HL-60 (cell line): ENCODE data around the gene SGO2.
A peak's percentile ranks its signal among the peaks of the same experiment; 100 is the strongest.

Source experiments
- DNase-seq, 2 experiments: peaks; one replicate each; pipeline ENCODE4 v3.0.0-alpha.2; 2010 to 2020; ENCODE audit warnings: low read depth in 1 of 2, low spot score in 1 of 2
- H3K27ac ChIP-seq: fragments of 250-450 bp; sonication (Bioruptor Pico); replicated peaks from 2 replicates; pipeline ENCODE4 v1.5.1; 2020; ENCODE audit warnings: mild to moderate bottlenecking, moderate library complexity
- H3K27me3 ChIP-seq: fragments of 250-450 bp; sonication (Bioruptor Pico); 2 replicates; pipeline ENCODE4 v1.5.1; 2021; ENCODE audit warnings: mild to moderate bottlenecking, moderate library complexity; ENCODE audit not compliant: insufficient read depth, poor library complexity, severe bottlenecking
- H3K4me3 ChIP-seq: replicated peaks from 2 replicates; pipeline ENCODE4 v1.5.1; 2011; ENCODE audit warnings: mild to moderate bottlenecking, control low read depth, low read length; ENCODE audit not compliant: insufficient read depth
- CTCF ChIP-seq: IDR thresholded peaks from one replicate; pipeline ENCODE4 v1.5.1; 2011; ENCODE audit warnings: low read length, control low read depth, inconsistent platforms; ENCODE audit not compliant: insufficient read depth
- GABPA ChIP-seq: IDR thresholded peaks from 2 replicates; pipeline ENCODE4 v1.6.1; 2012; ENCODE audit warnings: low read depth
- POLR2AphosphoS5 ChIP-seq: IDR thresholded peaks from 2 replicates; pipeline ENCODE4 v1.6.1; 2012; ENCODE audit warnings: low read depth
- REST ChIP-seq: IDR thresholded peaks from 2 replicates; pipeline ENCODE4 v1.6.1; 2012; ENCODE audit warnings: low read depth; ENCODE audit not compliant: insufficient replicate concordance
- SPI1 ChIP-seq: IDR thresholded peaks from 2 replicates; pipeline ENCODE4 v1.6.1; 2012; ENCODE audit warnings: low read depth, mild to moderate bottlenecking, borderline replicate concordance

SGO2 gene

GRCh38 chr2:200614249-200614648 lies 88.2 kb downstream of the SGO2 start:
- no peak overlapping the region for H3K4me3 ChIP-seq
- no peak for TF ChIP-seq GABPA
- TF ChIP-seq POLR2AphosphoS5, result no peak
- TF ChIP-seq SPI1, result no peak
- TF ChIP-seq REST, result no peak
- no peak for TF ChIP-seq CTCF
- H3K27me3 ChIP-seq, result no peaks in the 10 kb centered on the region
- DNase-seq, result no peak
- no peak overlapping the region for H3K27ac ChIP-seq

- TF ChIP-seq REST, result no peak
- TF ChIP-seq SPI1, result no peak
- TF ChIP-seq GABPA, result no peak
- TF ChIP-seq CTCF, result no peak
- no peak for TF ChIP-seq POLR2AphosphoS5
- Histone ChIP-seq H3K4me3 (no peak overlapping the region), H3K27ac (no peak overlapping the region), H3K27me3 (no peaks in the 10 kb centered on the region)
- peak; percentile 8 to 21 for DNase-seq
Observed at GRCh38 chr2:200615247-200615646, 89.2 kb downstream of the SGO2 start.

- H3K27ac ChIP-seq, result no peak overlapping the region
- no peak for DNase-seq
- TF ChIP-seq POLR2AphosphoS5, result no peak
- TF ChIP-seq REST, result no peak
- no peak for TF ChIP-seq SPI1
- no peak for TF ChIP-seq CTCF
- no peak for TF ChIP-seq GABPA
- H3K4me3 ChIP-seq, result no peak overlapping the region
- no peaks in the 10 kb centered on the region for H3K27me3 ChIP-seq
Observed at GRCh38 chr2:200616193-200616592, 90.2 kb downstream of the SGO2 start.
